Fibroblast of villous mesenchyme (primary cell): ENCODE measurements around the gene B3GNT4. TPM values are rescaled to one million over a fixed set of nuclear protein-coding genes. Genes with fewer than 3 reads are reported as not detected.
A peak's percentile ranks its signal among the peaks of the same experiment; 100 is the strongest.
"Not testable (repeated sequence)": the region's sequence is repeated elsewhere in the genome, so short reads cannot be mapped to it uniquely, and the experiment has no call there.

Experiments used
- DNase-seq: peaks from one replicate; pipeline ENCODE4 v3.0.0-alpha.2; 2010; ENCODE audit warnings: low read depth
- H3K4me3 ChIP-seq: 2 replicates; pipeline ENCODE4 v1.5.1; 2011; ENCODE audit warnings: low read depth, mild to moderate bottlenecking, low read length
- total RNA-seq: library from RNA; depleted of rRNA; stranded (reverse); fragments of >200 nt; gene quantifications from 2 replicates; pipeline ENCODE4 v1.2.3, GENCODE V29; 2012
- TF ChIP-seq, protein P1 (sequence below): IDR thresholded peaks from 2 replicates; pipeline ENCODE4 v1.5.1; 2012; ENCODE audit warnings: low read depth, mild to moderate bottlenecking, low read length; ENCODE audit not compliant: insufficient read depth

B3GNT4 gene
- total RNA-seq, 1 donor, result under 0.01 TPM

GRCh38 chr12:122195405-122195804, 8.1 kb upstream of the B3GNT4 start:
- TF ChIP-seq, protein P1, sequence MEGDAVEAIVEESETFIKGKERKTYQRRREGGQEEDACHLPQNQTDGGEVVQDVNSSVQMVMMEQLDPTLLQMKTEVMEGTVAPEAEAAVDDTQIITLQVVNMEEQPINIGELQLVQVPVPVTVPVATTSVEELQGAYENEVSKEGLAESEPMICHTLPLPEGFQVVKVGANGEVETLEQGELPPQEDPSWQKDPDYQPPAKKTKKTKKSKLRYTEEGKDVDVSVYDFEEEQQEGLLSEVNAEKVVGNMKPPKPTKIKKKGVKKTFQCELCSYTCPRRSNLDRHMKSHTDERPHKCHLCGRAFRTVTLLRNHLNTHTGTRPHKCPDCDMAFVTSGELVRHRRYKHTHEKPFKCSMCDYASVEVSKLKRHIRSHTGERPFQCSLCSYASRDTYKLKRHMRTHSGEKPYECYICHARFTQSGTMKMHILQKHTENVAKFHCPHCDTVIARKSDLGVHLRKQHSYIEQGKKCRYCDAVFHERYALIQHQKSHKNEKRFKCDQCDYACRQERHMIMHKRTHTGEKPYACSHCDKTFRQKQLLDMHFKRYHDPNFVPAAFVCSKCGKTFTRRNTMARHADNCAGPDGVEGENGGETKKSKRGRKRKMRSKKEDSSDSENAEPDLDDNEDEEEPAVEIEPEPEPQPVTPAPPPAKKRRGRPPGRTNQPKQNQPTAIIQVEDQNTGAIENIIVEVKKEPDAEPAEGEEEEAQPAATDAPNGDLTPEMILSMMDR, result no peak
- no peak for DNase-seq
- H3K4me3 ChIP-seq, result no peak overlapping the region

DNA sequence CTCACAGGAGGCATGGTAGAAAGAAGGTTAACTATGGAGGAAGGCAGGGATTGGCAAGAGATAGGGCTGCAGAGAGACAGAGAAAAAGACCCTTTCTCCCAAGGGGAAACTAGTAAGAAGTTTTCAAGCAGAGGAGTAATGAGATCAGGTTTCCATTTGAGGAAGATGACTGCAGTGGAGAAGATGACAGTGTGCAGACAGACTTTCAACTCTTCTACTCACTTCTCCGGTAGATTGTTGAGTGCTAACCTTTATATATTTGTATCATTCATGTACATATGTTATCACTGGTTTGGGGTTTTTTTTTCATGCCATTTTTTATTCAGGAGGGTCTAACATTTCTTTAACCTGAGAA, 5.9 kb upstream of the B3GNT4 start:
- TF ChIP-seq, protein P1, result no peak
- no peak overlapping the region for H3K4me3 ChIP-seq
- DNase-seq, result no peak

GRCh38 chr12:122199484-122200355, 3.8 kb upstream of the B3GNT4 start:
- TF ChIP-seq, protein P1, result no peak
- DNase-seq, result no peak

GRCh38 chr12:122200541-122201175, 2.9 kb upstream of the B3GNT4 start:
- TF ChIP-seq, protein P1, result no peak
- H3K4me3 ChIP-seq, result no peak overlapping the region
- DNase-seq, result no peak

More at GRCh38 chr12:122199484-122200355, 3.8 kb upstream of the B3GNT4 start:
- no peak overlapping the region for H3K4me3 ChIP-seq

- no peak for DNase-seq
- TF ChIP-seq, protein P1, result no peak
- no peak overlapping the region for H3K4me3 ChIP-seq
Observed at GRCh38 chr12:122201381-122201780, 2.1 kb upstream of the B3GNT4 start.

DNA sequence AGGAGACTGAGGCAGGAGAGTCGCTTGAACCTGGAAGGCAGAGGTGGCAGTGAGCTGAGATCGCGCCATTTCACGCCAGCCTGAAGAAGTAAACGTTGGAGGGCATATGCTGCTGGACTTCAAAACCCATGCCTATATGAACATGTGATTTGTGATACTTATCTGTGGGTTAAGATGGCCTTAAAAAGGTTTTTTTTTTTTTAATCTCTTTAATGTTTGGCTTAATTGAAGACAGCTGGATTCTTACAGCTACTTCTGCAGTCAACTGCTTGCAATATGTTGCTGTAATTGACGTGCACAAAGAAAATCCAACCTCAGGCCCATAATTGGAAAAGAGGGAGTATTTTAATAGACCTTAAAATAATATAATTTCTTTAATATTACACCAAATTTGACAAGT, 1.5 kb upstream of the B3GNT4 start:
- H3K4me3 ChIP-seq, result no peak overlapping the region
- TF ChIP-seq, protein P1, result no peak
- DNase-seq, result no peak

DNA sequence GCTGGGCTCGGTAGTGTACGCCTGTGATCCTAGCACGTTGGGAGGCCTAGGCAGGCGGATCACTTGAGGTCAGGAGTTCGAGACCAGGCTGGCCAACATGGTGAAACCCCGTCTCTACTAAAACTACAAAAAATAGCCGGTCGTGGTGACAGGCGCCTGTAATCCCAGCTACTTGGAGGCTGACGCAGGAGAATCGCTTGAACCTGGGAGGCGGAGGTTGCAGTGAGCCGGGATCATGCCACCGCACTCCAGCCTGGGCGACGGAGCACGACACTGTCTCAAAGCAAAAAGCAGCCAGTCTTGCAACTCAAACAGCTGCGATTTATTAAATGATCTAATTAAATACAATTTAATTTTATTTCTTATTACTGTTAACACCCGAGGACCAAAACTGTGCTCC, 698 bp upstream of the B3GNT4 start:
- not testable (repeated sequence) for DNase-seq
- H3K4me3 ChIP-seq, result peak overlapping the region; percentile 56
